Measurements from ENCODE around the gene PSMB9. TPM values are rescaled to one million over a fixed set of nuclear protein-coding genes. Genes with fewer than 3 reads are reported as not detected.
"Not testable (repeated sequence)": the region's sequence is repeated elsewhere in the genome, so short reads cannot be mapped to it uniquely, and the experiment has no call there.

The PSMB9 gene
- total RNA-seq (2014; rRNA removed; shearing (Covaris generic)) (2.8 TPM in 1 of 2 replicates, not detected in the other), polyA plus RNA-seq (2016; fragmentation: Nextera tagmentation; extraction: Ambion mirVana) (5.5 and 6.2 TPM in 2 replicates)
- long read RNA-seq, partial matches to known transcripts = 0 of 4 reads
- long read RNA-seq, other reads (novel, unspliced or antisense) = 3 of 4 reads

DNA sequence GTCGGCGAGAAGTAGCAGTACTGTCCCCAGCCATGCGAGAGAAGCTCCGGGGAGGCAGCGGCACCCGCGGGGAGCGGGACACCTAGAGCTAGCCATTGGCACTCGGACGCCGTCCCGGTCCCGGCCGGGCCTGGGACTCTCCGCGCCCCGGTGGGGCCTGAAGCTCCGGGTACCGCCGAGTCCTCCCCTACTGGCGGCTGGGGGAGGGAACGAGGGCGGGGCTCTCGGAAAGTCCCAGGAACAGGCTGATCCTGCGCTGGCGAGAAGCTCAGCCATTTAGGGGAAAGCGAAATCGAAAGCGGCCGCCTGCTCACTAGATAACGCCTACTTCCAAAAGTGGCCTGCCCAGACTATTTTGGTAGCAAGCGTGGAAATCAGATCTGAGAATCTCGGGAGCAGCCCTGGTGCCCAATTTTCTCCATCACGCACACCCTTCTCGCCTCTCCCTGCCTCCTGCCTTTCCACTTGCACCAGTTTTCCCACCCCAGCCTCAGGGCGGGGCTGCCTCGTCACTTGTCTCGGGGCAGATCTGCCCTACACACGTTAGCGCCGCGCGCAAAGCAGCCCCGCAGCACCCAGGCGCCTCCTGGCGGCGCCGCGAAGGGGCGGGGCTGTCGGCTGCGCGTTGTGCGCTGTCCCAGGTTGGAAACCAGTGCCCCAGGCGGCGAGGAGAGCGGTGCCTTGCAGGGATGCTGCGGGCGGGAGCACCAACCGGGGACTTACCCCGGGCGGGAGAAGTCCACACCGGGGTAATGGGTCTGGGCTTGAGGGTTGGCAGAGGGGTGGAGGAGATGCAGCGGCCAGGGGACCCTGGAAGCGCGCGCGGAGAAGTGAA is at the start of gene PSMB9, which contains the start of gene TAP1:
PSMB9 (plus strand) TSS at position 652 of the 835 bp plus-strand sequence; CDS start at position 690, 38 bp downstream.
TAP1 (minus strand) TSS at position 164 of the 835 bp plus-strand sequence; CDS start at position 96, 68 bp downstream.
- Mint-ChIP-seq H3K27me3 (ENCODE audit: insufficient read depth, low read depth, poor library complexity) (peaks cover 42% of the 10 kb centered on the region), H3K36me3 (ENCODE audit: low read depth) (peaks cover 8% of the 10 kb centered on the region; the same call in 1 of the 3 replicates), H3K9me3 (no peaks in the 10 kb centered on the region; the same call in 2 of the 3 replicates), H3K27ac (peak within 1 kb of the TSS; percentile 92), H3K4me3 (peak within 1 kb of the TSS; percentile 92), H3K4me1 (peaks cover 20% of the 10 kb centered on the region)
- Histone ChIP-seq H3F3A (replicated peaks; ENCODE audit: low read depth) (0 out of 2 replicates have a peak, but pooled peaks cover 5% of the 10 kb centered on the region), H3K27me3 (ENCODE audit: insufficient read depth) (peaks cover 47% of the 10 kb centered on the region), H4K20me1 (replicated peaks; ENCODE audit: insufficient read depth) (no peaks in the 10 kb centered on the region), H2AFZ (peak within 1 kb of the TSS; percentile 96), H3K79me2 (replicated peaks; ENCODE audit: insufficient read depth) (no peaks in the 10 kb centered on the region), H3K27ac (ENCODE audit: low read depth) (no peak within 1 kb of the TSS), H3K36me3 (ENCODE audit: insufficient read depth) (no peaks in the 10 kb centered on the region; the same call in 1 of the 2 replicates), H3K4me1 (ENCODE audit: insufficient read depth) (peaks cover 12% of the 10 kb centered on the region; the same call in 1 of the 2 replicates), H3K4me2 (peak within 1 kb of the TSS; percentile 98), H3K9me2 (ENCODE audit: insufficient read depth) (no peaks in the 10 kb centered on the region), H3K4me3 (peak within 1 kb of the TSS; percentile 94)
- peak; percentile 82 for TF ChIP-seq POLR2AphosphoS5 (IDR thresholded peaks at IDR 0.05; ENCODE audit: low read depth)
- TF ChIP-seq, protein P1, sequence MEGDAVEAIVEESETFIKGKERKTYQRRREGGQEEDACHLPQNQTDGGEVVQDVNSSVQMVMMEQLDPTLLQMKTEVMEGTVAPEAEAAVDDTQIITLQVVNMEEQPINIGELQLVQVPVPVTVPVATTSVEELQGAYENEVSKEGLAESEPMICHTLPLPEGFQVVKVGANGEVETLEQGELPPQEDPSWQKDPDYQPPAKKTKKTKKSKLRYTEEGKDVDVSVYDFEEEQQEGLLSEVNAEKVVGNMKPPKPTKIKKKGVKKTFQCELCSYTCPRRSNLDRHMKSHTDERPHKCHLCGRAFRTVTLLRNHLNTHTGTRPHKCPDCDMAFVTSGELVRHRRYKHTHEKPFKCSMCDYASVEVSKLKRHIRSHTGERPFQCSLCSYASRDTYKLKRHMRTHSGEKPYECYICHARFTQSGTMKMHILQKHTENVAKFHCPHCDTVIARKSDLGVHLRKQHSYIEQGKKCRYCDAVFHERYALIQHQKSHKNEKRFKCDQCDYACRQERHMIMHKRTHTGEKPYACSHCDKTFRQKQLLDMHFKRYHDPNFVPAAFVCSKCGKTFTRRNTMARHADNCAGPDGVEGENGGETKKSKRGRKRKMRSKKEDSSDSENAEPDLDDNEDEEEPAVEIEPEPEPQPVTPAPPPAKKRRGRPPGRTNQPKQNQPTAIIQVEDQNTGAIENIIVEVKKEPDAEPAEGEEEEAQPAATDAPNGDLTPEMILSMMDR (conservative IDR thresholded peaks at IDR 0.05; ENCODE audit: low read depth in 2 of 2) = peak; percentile 59 to 80
- TF ChIP-seq, protein P2, sequence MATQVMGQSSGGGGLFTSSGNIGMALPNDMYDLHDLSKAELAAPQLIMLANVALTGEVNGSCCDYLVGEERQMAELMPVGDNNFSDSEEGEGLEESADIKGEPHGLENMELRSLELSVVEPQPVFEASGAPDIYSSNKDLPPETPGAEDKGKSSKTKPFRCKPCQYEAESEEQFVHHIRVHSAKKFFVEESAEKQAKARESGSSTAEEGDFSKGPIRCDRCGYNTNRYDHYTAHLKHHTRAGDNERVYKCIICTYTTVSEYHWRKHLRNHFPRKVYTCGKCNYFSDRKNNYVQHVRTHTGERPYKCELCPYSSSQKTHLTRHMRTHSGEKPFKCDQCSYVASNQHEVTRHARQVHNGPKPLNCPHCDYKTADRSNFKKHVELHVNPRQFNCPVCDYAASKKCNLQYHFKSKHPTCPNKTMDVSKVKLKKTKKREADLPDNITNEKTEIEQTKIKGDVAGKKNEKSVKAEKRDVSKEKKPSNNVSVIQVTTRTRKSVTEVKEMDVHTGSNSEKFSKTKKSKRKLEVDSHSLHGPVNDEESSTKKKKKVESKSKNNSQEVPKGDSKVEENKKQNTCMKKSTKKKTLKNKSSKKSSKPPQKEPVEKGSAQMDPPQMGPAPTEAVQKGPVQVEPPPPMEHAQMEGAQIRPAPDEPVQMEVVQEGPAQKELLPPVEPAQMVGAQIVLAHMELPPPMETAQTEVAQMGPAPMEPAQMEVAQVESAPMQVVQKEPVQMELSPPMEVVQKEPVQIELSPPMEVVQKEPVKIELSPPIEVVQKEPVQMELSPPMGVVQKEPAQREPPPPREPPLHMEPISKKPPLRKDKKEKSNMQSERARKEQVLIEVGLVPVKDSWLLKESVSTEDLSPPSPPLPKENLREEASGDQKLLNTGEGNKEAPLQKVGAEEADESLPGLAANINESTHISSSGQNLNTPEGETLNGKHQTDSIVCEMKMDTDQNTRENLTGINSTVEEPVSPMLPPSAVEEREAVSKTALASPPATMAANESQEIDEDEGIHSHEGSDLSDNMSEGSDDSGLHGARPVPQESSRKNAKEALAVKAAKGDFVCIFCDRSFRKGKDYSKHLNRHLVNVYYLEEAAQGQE (IDR thresholded peaks at IDR 0.05; ENCODE audit: unreplicated experiment) = peak; percentile 59
- no peak for TF ChIP-seq EZH2phosphoT487 (IDR thresholded peaks at IDR 0.05; ENCODE audit: unreplicated experiment)
- TF ChIP-seq CREB1 (CRISPR knock-in tag; IDR thresholded peaks at IDR 0.05; ENCODE audit: low read depth) = peak; percentile 92
- TF ChIP-seq STAT1 (IDR thresholded peaks at IDR 0.05; ENCODE audit: unreplicated experiment) = no peak
- no peak for TF ChIP-seq EZH2 (IDR thresholded peaks at IDR 0.05; ENCODE audit: low read depth, unreplicated experiment)
- TF ChIP-seq JUNB (IDR thresholded peaks at IDR 0.05; ENCODE audit: unreplicated experiment) = no peak
- TF ChIP-seq ZNF331 (CRISPR knock-in tag; IDR thresholded peaks at IDR 0.05; ENCODE audit: low read depth) = no peak
- no peak for TF ChIP-seq ZNF114 (CRISPR knock-in tag; IDR thresholded peaks at IDR 0.05)
- DNase-seq (ENCODE audit: low spot score) (peak; percentile 95), ATAC-seq (peak; percentile 89)

DNA sequence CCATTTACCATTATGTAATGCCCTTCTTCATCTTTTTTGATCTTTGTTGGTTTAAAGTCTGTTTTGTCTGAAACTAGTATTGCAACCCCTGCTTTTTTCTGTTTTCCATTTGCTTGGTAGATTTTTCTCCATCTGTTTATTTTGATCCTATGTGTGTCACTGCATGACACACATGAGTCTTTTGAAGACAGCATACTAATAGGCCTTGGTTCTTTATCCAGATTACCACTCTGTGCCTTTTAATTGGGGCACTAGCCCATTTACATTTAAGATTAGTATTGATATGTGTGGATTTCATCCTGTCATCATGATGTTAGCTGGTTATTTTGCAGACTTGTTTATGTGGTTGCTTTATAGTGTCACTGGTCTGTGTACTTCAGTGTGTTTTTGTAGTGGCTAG is 48.6 kb upstream of the PSMB9 start:
- H3K36me3 Mint-ChIP-seq (ENCODE audit: low read depth); H3K27ac Mint-ChIP-seq; H3K4me3 ChIP-seq; H3K27me3 ChIP-seq (ENCODE audit: insufficient read depth); H3K27me3 Mint-ChIP-seq (ENCODE audit: insufficient read depth, low read depth, poor library complexity); H3K4me3 Mint-ChIP-seq; H3K9me2 ChIP-seq (ENCODE audit: insufficient read depth); H3F3A ChIP-seq (replicated peaks; ENCODE audit: low read depth); H3K9me3 Mint-ChIP-seq; H4K20me1 ChIP-seq (replicated peaks; ENCODE audit: insufficient read depth); H3K4me1 Mint-ChIP-seq; DNase-seq (ENCODE audit: low spot score); H3K36me3 ChIP-seq (ENCODE audit: insufficient read depth); H3K27ac ChIP-seq (ENCODE audit: low read depth); ATAC-seq; H3K4me1 ChIP-seq (ENCODE audit: insufficient read depth); H2AFZ ChIP-seq; H3K79me2 ChIP-seq (replicated peaks; ENCODE audit: insufficient read depth); H3K4me2 ChIP-seq: not testable (repeated sequence)
